Esophagus muscularis mucosa (tissue), 3 donors: ENCODE data around the gene COBL.

Source experiments
- EP300 ChIP-seq: sonication (generic); formaldehyde crosslinking; IDR thresholded peaks from one replicate; pipeline ENCODE4 v1.6.1; 2017; ENCODE audit warnings: antibody characterized with exemption
- TF ChIP-seq, protein P1 (sequence below), 3 experiments: fragments of 200-600 bp in 2 of 3; fragments of 450-650 bp in 1 of 3; sonication (generic) in 2 of 3; IDR thresholded peaks; one replicate each; pipeline ENCODE4 v1.5.1; 2017 to 2019; ENCODE audit warnings: antibody characterized with exemption in 3 of 3, mild to moderate bottlenecking in 2 of 3, moderate library complexity in 1 of 3

DNA sequence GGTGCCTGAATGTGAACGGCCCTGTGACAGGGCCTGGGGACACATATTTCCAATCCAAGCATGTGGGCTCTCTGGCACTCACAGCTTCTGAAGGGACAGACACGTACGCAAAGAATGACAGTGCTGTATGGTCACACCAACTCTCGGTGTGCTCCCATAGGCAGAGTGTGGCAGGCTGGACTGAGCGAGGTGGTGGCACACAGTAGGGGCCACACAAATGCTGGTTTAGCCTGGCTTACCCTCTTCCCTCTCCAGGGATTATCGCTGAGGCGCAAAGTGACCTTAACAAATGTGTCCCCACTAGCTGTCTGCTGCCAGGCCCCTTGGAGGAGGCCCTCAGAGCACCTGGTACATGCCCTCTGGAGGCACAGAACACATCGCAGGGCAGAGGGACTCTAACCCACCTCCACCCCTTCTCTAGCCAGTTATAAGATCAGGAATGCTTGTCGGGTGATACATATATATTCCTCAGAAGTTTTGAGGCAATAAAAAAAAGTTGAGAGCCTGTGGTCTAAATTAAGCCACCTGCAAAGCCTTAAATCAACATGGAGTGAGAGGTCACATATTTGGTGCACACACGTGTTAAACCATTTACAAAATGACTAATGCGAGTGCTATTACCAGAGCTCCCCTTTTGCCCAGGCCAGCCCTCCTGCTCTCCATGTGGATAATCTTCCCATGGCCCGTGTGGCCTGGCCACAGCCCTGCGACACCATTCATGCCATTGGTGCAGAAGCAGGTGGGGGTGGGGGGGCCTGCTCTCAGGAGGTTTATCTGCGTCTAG, 271.1 kb downstream of the COBL start:
- TF ChIP-seq, protein P1, sequence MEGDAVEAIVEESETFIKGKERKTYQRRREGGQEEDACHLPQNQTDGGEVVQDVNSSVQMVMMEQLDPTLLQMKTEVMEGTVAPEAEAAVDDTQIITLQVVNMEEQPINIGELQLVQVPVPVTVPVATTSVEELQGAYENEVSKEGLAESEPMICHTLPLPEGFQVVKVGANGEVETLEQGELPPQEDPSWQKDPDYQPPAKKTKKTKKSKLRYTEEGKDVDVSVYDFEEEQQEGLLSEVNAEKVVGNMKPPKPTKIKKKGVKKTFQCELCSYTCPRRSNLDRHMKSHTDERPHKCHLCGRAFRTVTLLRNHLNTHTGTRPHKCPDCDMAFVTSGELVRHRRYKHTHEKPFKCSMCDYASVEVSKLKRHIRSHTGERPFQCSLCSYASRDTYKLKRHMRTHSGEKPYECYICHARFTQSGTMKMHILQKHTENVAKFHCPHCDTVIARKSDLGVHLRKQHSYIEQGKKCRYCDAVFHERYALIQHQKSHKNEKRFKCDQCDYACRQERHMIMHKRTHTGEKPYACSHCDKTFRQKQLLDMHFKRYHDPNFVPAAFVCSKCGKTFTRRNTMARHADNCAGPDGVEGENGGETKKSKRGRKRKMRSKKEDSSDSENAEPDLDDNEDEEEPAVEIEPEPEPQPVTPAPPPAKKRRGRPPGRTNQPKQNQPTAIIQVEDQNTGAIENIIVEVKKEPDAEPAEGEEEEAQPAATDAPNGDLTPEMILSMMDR (IDR thresholded peaks at IDR 0.05) = no peak
- no peak for TF ChIP-seq EP300
